OCI-LY7 (cell line): ENCODE measurements around the gene TMX1.

Experiments used
- CTCF ChIP-seq: fragments of 200-600 bp; sonication (generic); conservative IDR thresholded peaks from 2 replicates; pipeline ENCODE4 v1.5.1; 2014; ENCODE audit warnings: mild to moderate bottlenecking, antibody characterized with exemption, low read length, moderate library complexity, mixed read lengths
- EZH2phosphoT487 ChIP-seq: fragments of 200-600 bp; sonication (generic); IDR thresholded peaks from 2 replicates; pipeline ENCODE4 v1.6.1; 2018; ENCODE audit warnings: low read depth, borderline replicate concordance, mild to moderate bottlenecking, mixed run types, antibody characterized with exemption, low read length, moderate library complexity, mixed read lengths

GRCh38 chr14:51209457-51209856, 30.6 kb upstream of the TMX1 start:
- TF ChIP-seq CTCF = no peak
- no peak for TF ChIP-seq EZH2phosphoT487
